Erythroblast (primary cell): ENCODE data around the gene UACA.

ENCODE experiments used
- DNase-seq, 2 experiments: peaks; one replicate each; lab custom pipeline; 2025; lab: John Stamatoyannopoulos, UW
- GATA1 ChIP-seq: IDR thresholded peaks from 2 replicates; pipeline ENCODE4 v1.6.1; 2011; ENCODE audit warnings: low read depth, mild to moderate bottlenecking, control low read depth, low read length, moderate library complexity
- POLR2A ChIP-seq: IDR thresholded peaks from 2 replicates; pipeline ENCODE4 v1.6.1; 2011; ENCODE audit warnings: mild to moderate bottlenecking, low read length

UACA gene

DNA sequence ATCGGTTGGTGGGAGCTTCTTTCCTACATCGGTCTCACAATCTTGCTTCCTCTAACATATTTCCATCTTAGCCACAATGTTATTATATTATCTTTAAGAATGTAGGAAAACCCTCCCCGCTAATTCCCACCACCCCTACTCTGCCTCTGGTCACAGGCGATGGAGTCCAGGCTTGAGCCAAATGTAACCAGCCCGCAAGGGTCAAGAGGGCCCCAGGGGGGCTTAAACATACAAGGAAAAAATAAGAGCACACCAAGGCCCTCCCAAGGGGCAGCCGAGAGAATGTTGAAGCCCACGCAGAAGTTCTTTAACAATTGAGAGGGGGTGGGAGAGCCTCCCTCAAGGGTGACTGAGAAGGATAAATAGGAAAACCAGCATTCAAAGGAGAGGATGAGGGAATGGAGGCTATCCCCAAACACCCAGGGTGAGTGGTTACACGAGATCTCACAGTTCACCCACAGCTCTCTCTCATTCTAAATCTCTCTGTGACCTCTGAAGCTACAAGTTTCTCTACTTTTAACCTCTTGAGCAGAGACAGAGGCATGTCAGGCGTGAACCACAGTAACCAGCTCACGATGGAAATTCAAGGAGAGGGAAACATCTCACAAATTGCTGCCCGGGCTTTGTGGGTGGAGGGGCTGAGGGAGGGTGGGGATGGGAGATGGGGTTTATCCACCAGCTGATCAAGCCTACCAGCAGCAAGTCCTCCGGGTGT is 31.4 kb upstream of the UACA start:
- TF ChIP-seq GATA1 (no peak), POLR2A (no peak)

GRCh38 chr15:70793694-70794093 is 30.3 kb upstream of the UACA start:
- DNase-seq = no peak
- no peak for TF ChIP-seq GATA1
- no peak for TF ChIP-seq POLR2A

More for the DNA sequence above, 31.4 kb upstream of the UACA start:
- DNase-seq = no peak

- no peak for DNase-seq
- TF ChIP-seq GATA1 (no peak), POLR2A (no peak)
Observed at GRCh38 chr15:70792171-70792573, 28.8 kb upstream of the UACA start.

DNA sequence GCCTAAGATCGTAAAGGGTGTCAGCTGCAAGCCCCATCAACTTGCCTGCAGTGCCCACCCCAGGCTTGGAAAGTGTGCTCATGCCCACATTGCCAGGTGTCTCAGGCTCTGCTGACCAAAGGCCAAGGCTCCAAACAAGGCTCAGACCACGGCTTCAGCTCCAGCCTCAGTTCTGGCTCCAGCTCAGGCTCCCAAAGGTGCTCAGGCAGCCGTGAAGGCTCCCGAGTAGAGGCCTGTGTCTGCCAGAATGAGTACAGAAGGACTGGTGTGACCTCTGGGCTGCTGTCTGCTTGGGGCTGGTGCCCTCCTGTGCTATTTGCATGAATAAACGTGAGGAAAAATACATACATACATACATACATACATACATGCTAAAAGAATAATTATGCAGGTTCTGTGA is 27.9 kb upstream of the UACA start:
- no peak for DNase-seq
- TF ChIP-seq GATA1 (no peak), POLR2A (no peak)

DNA sequence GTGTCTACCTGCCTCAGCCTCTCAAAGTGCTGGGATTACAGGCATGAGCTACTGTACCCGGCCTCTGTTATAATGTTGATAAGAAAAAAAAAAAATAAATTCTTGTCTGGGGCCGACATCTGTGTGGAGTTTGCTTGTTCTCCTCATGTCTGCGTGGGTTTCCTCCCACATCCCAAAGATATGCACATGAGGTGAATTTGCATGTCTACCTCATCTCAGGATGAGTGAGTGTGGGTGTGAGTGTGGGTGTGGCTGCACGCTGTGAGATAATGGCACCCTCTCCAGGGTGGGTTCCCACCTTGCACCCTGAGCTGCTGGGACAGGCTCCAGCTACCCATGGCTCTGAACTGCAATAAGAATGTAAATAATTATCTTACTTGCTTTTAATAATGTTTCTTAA is 25.9 kb upstream of the UACA start:
- peak; percentile 6 to 15 for DNase-seq
- no peak for TF ChIP-seq GATA1
- TF ChIP-seq POLR2A = no peak

- no peak for DNase-seq
- no peak for TF ChIP-seq POLR2A
- no peak for TF ChIP-seq GATA1
Observed at GRCh38 chr15:70788114-70789049, 25.0 kb upstream of the UACA start.

- TF ChIP-seq GATA1 = no peak
- TF ChIP-seq POLR2A = no peak
- no peak for DNase-seq
Observed at GRCh38 chr15:70786996-70787395, 23.6 kb upstream of the UACA start.

DNA sequence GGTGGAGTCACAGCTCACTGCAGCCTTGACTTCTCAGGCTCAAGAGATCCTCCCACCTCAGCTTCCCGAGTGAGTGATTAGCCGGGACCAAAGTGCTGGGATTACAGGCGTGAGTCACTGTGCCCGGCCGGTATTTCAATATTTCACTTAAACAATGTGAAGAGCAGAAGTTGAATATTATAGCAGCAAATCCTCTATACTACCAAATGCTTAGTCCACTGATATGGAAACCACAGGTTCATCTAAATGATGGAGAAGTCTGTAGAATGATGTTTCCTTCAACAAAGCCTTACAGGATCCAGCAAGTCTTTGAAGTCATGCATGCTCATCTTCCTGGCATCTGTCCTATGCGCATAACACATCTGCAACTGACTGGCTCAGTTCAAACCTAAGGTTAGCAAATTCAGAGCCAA is 20.3 kb upstream of the UACA start:
- DNase-seq = no peak
- TF ChIP-seq GATA1 (no peak), POLR2A (no peak)

GRCh38 chr15:70783041-70783440 is 19.7 kb upstream of the UACA start:
- TF ChIP-seq POLR2A (no peak), GATA1 (no peak)
- DNase-seq = no peak

DNA sequence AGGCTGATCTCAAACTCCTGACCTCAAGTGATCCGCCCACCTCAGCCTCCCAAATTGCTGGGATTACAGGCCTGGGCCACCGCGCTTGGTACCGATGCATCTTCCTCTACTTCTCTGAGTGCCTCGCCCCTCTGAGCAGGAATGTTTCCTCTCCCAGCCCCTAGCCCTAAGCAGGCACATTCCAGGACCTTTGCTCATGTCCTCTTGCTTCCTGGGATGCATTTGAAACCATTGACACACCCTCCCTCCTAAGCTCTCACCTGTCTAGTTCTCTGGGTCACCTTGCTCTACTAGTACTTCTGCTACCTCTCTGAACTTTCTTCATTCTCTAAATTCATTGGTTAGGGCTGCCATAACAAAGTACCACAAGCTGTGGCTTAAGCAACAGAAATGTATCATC is 17.9 kb upstream of the UACA start:
- TF ChIP-seq POLR2A (no peak), GATA1 (no peak)
- DNase-seq = no peak

DNA sequence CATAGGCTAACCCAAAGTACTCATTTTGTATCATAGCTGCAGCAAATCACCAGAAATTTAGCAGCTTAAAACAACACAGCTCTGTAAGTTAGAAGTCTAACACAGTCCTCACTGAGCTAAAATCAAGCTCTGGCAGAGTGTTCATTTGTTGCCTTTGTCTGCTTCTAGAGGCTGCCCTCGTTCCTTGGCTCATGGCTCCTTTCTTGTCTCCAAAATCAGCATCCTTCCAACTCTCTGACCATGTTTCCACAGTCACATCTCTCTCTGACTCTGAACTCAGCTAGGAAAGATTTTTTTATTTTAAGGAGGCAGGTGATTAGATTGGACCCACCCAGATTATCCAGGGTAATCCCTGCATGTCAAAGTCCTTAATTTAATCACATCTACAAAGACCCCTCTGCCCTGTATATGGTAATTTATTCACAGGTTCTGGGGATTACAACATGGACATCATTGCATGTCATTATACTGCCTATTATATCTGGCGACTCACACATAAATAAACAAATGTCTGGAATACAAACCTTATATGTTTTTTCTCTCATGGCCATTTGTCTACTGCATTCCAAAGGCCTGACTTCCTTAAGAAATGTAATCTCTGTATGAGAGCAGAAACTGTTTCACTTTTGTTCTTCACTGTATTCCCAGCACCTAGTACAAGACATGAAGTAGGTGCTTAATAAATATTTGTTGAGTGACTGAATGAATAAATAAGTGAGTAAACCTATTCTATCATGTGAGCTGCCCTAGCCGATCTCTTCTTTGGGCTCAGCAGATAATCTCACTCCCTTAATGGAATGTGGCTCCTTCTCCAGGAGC is 15.1 kb upstream of the UACA start:
- DNase-seq = no peak
- TF ChIP-seq POLR2A = no peak
- no peak for TF ChIP-seq GATA1

GRCh38 chr15:70777170-70777926 is 14.0 kb upstream of the UACA start:
- DNase-seq = no peak
- TF ChIP-seq GATA1 = no peak
- no peak for TF ChIP-seq POLR2A

DNA sequence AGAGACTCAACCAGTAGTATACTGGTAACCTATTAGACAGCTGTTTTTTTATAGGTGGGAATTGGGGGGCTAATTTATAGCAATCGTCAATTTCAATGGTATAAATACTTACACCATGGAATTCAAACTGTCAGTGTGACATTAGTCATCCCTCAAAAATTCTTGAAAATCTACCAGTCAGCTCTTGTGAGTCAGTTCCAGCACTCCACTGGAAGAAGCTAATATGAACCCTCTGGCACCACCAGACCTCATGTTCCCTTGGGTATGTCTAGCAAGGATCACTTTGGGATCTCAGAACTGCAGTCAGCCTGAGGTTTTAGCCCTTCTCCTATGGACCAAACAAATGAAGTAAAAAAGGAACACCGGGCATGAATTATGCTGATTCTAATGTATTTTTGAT is 11.8 kb upstream of the UACA start:
- DNase-seq = no peak
- TF ChIP-seq GATA1 = no peak
- TF ChIP-seq POLR2A = no peak
